ENCODE results near the gene GAS5. TPM values are rescaled to one million over a fixed set of nuclear protein-coding genes. Genes with fewer than 3 reads are reported as not detected.

The GAS5 gene
- total RNA-seq, 1 donor from 2014 or later: 2,249 TPM

DNA sequence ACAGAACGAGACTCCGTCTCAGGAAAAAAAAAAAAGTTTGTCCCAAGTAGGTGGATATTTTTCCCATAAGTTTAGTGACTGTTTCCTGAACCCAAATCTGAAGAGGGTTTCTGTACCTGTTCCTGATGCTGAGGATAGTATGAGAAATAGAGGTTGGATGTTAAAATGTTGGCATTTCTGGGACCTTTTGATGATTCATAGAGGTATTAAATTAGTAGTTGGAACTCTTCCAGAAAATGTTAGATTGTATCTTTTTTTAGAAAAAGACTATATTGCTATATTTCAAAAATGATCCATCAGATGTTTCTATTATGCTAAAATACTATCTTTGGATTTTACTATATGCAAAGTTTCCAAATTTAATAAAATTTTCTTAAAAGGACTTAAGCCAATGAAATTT lies 40.2 kb downstream of the GAS5 start:
- no peak for TF ChIP-seq CTCF (IDR thresholded peaks at IDR 0.05; ENCODE audit: insufficient read depth, low read length, poor library complexity, severe bottlenecking)
- DNase-seq (ENCODE audit: low read depth): no peak
- no peaks in the 10 kb centered on the region for H3K36me3 ChIP-seq (ENCODE audit: control insufficient read depth, insufficient read depth, low read length)
- no peaks in the 10 kb centered on the region for H3K27me3 ChIP-seq (ENCODE audit: control insufficient read depth, insufficient read depth, low read length)
- no peak overlapping the region for H3K4me3 ChIP-seq (ENCODE audit: low read depth, low read length)

DNA sequence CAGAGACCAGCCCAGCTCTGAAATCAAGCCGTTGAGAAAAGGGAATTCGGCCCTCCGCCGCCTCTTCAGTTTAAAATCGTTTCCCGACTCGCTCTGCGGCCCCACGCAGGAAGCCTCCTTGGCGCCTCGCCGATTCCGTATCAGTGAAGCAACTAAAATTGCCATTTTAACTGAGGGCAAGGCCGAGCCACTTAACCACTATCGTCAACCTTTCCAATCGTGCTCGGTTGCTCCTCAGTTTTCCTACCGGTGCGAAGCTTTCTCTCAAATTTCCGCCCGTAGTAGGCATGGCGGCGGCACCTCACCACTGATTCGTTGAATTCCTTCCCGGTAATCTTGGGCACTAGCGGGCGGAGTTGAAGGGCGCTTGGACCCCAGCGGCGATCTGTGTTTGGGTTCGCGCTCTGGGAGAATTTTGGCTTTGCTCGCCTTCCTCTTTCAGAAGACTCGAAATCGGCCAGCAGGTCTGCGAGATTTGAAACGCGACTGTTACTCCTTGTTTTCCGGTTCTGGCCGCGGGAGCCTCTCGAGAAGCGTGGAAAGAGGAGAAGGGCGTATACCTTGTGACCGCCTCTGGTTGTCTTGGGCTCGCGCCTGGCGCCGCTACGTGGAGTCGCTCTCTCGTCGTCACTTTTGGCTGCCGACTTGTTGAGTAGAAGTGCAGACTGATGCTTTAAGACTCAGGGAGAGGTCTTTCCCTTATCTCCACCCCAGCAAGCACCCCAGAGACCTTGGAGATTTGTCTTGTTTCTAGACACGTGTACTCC lies 43.3 kb downstream of the GAS5 start, which contains the start of the genes CENPL and DARS2:
Gene CENPL (minus strand): TSS at position 569 of the 767 bp plus-strand sequence. CDS start 13,584 bp downstream, outside the sequence.
Gene DARS2 (plus strand): TSS at position 359 of the 767 bp plus-strand sequence. CDS start 557 bp downstream, outside the sequence.
- H3K36me3 ChIP-seq (ENCODE audit: control insufficient read depth, insufficient read depth, low read length): no peaks in the 10 kb centered on the region
- no peak for TF ChIP-seq CTCF (IDR thresholded peaks at IDR 0.05; ENCODE audit: insufficient read depth, low read length, poor library complexity, severe bottlenecking)
- H3K27me3 ChIP-seq (ENCODE audit: control insufficient read depth, insufficient read depth, low read length): no peaks in the 10 kb centered on the region
- H3K4me3 ChIP-seq (ENCODE audit: low read depth, low read length): peak within 1 kb of the TSS; percentile 81
- peak; percentile 92 for DNase-seq (ENCODE audit: low read depth)

- no peak for TF ChIP-seq CTCF (IDR thresholded peaks at IDR 0.05; ENCODE audit: insufficient read depth, low read length, poor library complexity, severe bottlenecking)
- DNase-seq (ENCODE audit: low read depth): no peak
- peak overlapping the region; percentile 81 for H3K4me3 ChIP-seq (ENCODE audit: low read depth, low read length)
Observed at GRCh38 chr1:173823781-173824314, 43.9 kb downstream of the GAS5 start.

GRCh38 chr1:173821680-173822079 lies 46.1 kb downstream of the GAS5 start:
- Histone ChIP-seq H3K27me3 (ENCODE audit: control insufficient read depth, insufficient read depth, low read length) (no peaks in the 10 kb centered on the region), H3K4me3 (ENCODE audit: low read depth, low read length) (no peak overlapping the region), H3K36me3 (ENCODE audit: control insufficient read depth, insufficient read depth, low read length) (no peaks in the 10 kb centered on the region)
- DNase-seq (ENCODE audit: low read depth): no peak
- TF ChIP-seq CTCF (IDR thresholded peaks at IDR 0.05; ENCODE audit: insufficient read depth, low read length, poor library complexity, severe bottlenecking): no peak

More at GRCh38 chr1:173823781-173824314, 43.9 kb downstream of the GAS5 start:
- H3K36me3 ChIP-seq (ENCODE audit: control insufficient read depth, insufficient read depth, low read length): no peaks in the 10 kb centered on the region
- H3K27me3 ChIP-seq (ENCODE audit: control insufficient read depth, insufficient read depth, low read length): no peaks in the 10 kb centered on the region

DNA sequence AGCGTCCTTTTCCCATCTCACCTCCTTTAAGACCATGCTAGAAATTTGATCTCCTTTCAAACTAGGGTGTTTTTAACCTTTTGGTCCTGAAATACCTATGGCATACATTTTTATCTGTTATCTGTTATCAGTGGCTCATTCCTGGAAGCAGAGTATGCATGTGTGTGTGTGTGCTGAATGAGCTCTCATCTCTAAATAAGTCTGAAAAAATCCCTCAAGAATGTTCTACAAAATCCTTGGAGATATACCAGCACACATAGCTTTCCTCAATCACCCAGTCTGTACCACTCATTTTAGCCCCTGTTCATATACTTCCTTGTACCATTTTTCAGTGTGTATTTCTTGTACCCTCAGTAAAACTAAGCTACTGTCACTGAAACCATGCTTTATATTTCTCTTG lies 49.3 kb downstream of the GAS5 start:
- H3K4me3 ChIP-seq (ENCODE audit: low read depth, low read length): no peak overlapping the region
- no peak for TF ChIP-seq CTCF (IDR thresholded peaks at IDR 0.05; ENCODE audit: insufficient read depth, low read length, poor library complexity, severe bottlenecking)
- no peaks in the 10 kb centered on the region for H3K36me3 ChIP-seq (ENCODE audit: control insufficient read depth, insufficient read depth, low read length)
- no peak for DNase-seq (ENCODE audit: low read depth)
- H3K27me3 ChIP-seq (ENCODE audit: control insufficient read depth, insufficient read depth, low read length): no peaks in the 10 kb centered on the region

Other genes with a start within 250 kb of the GAS5 start
- gene TEX50, start 232.7 kb downstream of the GAS5 start, total RNA-seq: not detected in 2 replicates
- 0.55 and 0.67 TPM in 2 replicates for gene ANKRD45, start 198.1 kb downstream of the GAS5 start, total RNA-seq
- gene KLHL20, start 153.0 kb downstream of the GAS5 start, total RNA-seq: 17.3 and 22.9 TPM in 2 replicates
- 20.8 and 25.4 TPM in 2 replicates for gene DARS2, start 43.3 kb downstream of the GAS5 start, total RNA-seq
- 4.4 and 6.6 TPM in 2 replicates for gene CENPL, start 43.1 kb downstream of the GAS5 start, total RNA-seq
- 7.5 and 7.9 TPM in 2 replicates for gene ZBTB37, start 391 bp upstream of the GAS5 start, total RNA-seq
- 0.25 TPM in 1 of 2 replicates, not detected in the other for gene SERPINC1, start 49.3 kb upstream of the GAS5 start, total RNA-seq
- 25.1 and 31.8 TPM in 2 replicates for gene RC3H1, start 154.4 kb upstream of the GAS5 start, total RNA-seq

All from kidney epithelial cell (primary cell).